Loucy (cell line): ENCODE results near the gene PTGDR.

Source experiments
- H2AFZ ChIP-seq: fragments of 200-600 bp; sonication (generic); 2 replicates; pipeline ENCODE4 v1.6.0; 2016; ENCODE audit warnings: antibody characterized with exemption, mild to moderate bottlenecking, low read length, moderate library complexity
- H3F3A ChIP-seq: fragments of 200-600 bp; 2 replicates; pipeline ENCODE4 v1.6.0; 2016; ENCODE audit warnings: antibody characterized with exemption, low read depth, mild to moderate bottlenecking
- H3K27me3 ChIP-seq: fragments of 200-600 bp; sonication (generic); 2 replicates; pipeline ENCODE4 v1.6.1; 2014; ENCODE audit warnings: low read length, mild to moderate bottlenecking; ENCODE audit not compliant: insufficient read depth, poor library complexity, severe bottlenecking
- H3K36me3 ChIP-seq: fragments of 200-600 bp; sonication (generic); 2 replicates; pipeline ENCODE4 v1.6.1; 2016; ENCODE audit warnings: low read length; ENCODE audit not compliant: insufficient read depth
- H3K4me1 ChIP-seq: fragments of 200-600 bp; sonication (generic); 2 replicates; pipeline ENCODE4 v1.5.1; 2014; ENCODE audit warnings: low read length, mild to moderate bottlenecking; ENCODE audit not compliant: insufficient read depth, poor library complexity, severe bottlenecking
- H3K4me2 ChIP-seq: fragments of 200-600 bp; sonication (generic); 2 replicates; pipeline ENCODE4 v1.6.0; 2014; ENCODE audit warnings: antibody characterized with exemption, low read length, low read depth, mild to moderate bottlenecking; ENCODE audit not compliant: poor library complexity, severe bottlenecking
- H3K4me3 ChIP-seq: fragments of 200-600 bp; sonication (generic); 2 replicates; pipeline ENCODE4 v1.5.1; 2014; ENCODE audit warnings: low read length, mild to moderate bottlenecking, mixed read lengths; ENCODE audit not compliant: poor library complexity, severe bottlenecking
- H3K79me2 ChIP-seq: fragments of 200-600 bp; sonication (generic); 2 replicates; pipeline ENCODE4 v1.6.1; 2014; ENCODE audit warnings: low read length; ENCODE audit not compliant: insufficient read depth
- H3K9ac ChIP-seq: fragments of 200-600 bp; sonication (generic); 2 replicates; pipeline ENCODE4 v1.6.0; 2014; ENCODE audit warnings: mild to moderate bottlenecking, low read depth, low read length, moderate library complexity; ENCODE audit not compliant: poor library complexity, severe bottlenecking
- H3K9me2 ChIP-seq: fragments of 200-600 bp; sonication (generic); replicated peaks from 2 replicates; pipeline ENCODE4 v1.6.1; 2016; ENCODE audit warnings: low read depth, low read length, mixed read lengths
- H3K9me3 ChIP-seq: fragments of 200-600 bp; sonication (generic); 2 replicates; pipeline ENCODE4 v1.6.1; 2014; ENCODE audit warnings: mild to moderate bottlenecking, antibody characterized with exemption, low read length, low read depth; ENCODE audit not compliant: insufficient read depth
- H4K20me1 ChIP-seq: fragments of 200-600 bp; sonication (generic); 2 replicates; pipeline ENCODE4 v1.6.0; 2014; ENCODE audit warnings: antibody characterized with exemption, low read length, mild to moderate bottlenecking; ENCODE audit not compliant: insufficient read depth, poor library complexity, severe bottlenecking
- EZH2phosphoT487 ChIP-seq: fragments of 200-600 bp; IDR thresholded peaks from 2 replicates; pipeline ENCODE4 v1.6.1; 2018; ENCODE audit warnings: antibody characterized with exemption, mild to moderate bottlenecking, moderate library complexity, borderline replicate concordance
- TF ChIP-seq, protein P1 (sequence below): fragments of 200-600 bp; sonication (generic); conservative IDR thresholded peaks from 2 replicates; pipeline ENCODE4 v1.5.1; 2014; ENCODE audit warnings: mild to moderate bottlenecking, antibody characterized with exemption, low read length

PTGDR gene

GRCh38 chr14:52268279-52269061 is 972 bp downstream of the PTGDR start:
- H3K79me2 ChIP-seq = peaks cover 22% of the 10 kb centered on the region; the same call in 1 of the 2 replicates
- no peaks in the 10 kb centered on the region for H4K20me1 ChIP-seq
- H3K4me2 ChIP-seq = peak overlapping the region; percentile 77
- no peaks in the 10 kb centered on the region for H3K9me3 ChIP-seq
- H3K27me3 ChIP-seq = no peaks in the 10 kb centered on the region
- peak overlapping the region; percentile 67 for H3K9ac ChIP-seq
- TF ChIP-seq, protein P1, sequence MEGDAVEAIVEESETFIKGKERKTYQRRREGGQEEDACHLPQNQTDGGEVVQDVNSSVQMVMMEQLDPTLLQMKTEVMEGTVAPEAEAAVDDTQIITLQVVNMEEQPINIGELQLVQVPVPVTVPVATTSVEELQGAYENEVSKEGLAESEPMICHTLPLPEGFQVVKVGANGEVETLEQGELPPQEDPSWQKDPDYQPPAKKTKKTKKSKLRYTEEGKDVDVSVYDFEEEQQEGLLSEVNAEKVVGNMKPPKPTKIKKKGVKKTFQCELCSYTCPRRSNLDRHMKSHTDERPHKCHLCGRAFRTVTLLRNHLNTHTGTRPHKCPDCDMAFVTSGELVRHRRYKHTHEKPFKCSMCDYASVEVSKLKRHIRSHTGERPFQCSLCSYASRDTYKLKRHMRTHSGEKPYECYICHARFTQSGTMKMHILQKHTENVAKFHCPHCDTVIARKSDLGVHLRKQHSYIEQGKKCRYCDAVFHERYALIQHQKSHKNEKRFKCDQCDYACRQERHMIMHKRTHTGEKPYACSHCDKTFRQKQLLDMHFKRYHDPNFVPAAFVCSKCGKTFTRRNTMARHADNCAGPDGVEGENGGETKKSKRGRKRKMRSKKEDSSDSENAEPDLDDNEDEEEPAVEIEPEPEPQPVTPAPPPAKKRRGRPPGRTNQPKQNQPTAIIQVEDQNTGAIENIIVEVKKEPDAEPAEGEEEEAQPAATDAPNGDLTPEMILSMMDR = no peak
- TF ChIP-seq EZH2phosphoT487 = no peak
- peaks cover 46% of the 10 kb centered on the region for H3K4me1 ChIP-seq
- peak overlapping the region; percentile 75 for H3K4me3 ChIP-seq
- H3K36me3 ChIP-seq = no peaks in the 10 kb centered on the region
- 0 out of 2 replicates have a peak, but pooled peaks cover 2% of the 10 kb centered on the region for H3F3A ChIP-seq
- no peaks in the 10 kb centered on the region for H3K9me2 ChIP-seq
- H2AFZ ChIP-seq = peak overlapping the region; percentile 77

DNA sequence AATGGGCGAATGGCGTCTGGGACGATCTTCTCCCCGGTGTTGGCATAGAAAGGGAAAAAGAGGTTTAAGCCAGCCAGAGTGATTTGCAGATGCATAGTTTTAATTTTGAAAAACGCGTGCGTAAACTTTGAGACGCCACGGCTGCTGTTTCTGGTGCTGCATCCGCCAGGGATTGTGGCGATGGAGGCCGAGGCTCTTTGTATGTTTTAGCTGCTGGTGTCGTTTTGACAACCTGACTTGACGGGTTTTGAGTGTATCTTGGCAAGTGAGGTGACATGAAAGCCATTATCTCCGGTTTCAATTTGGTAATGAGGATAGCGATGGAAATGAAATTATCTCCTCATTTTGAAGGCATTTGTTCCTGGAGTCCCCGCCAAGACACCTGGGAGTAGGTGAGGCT is 1.6 kb downstream of the PTGDR start:
- H3K79me2 ChIP-seq = peaks cover 22% of the 10 kb centered on the region; the same call in 1 of the 2 replicates
- H3K9me2 ChIP-seq = no peaks in the 10 kb centered on the region
- TF ChIP-seq, protein P1 = no peak
- no peak for TF ChIP-seq EZH2phosphoT487
- H3K9me3 ChIP-seq = no peaks in the 10 kb centered on the region
- H2AFZ ChIP-seq = peak overlapping the region; percentile 77; the same call in 1 of the 2 replicates
- H4K20me1 ChIP-seq = no peaks in the 10 kb centered on the region
- H3F3A ChIP-seq = 0 out of 2 replicates have a peak, but pooled peaks cover 2% of the 10 kb centered on the region
- H3K27me3 ChIP-seq = no peaks in the 10 kb centered on the region
- peaks cover 40% of the 10 kb centered on the region for H3K4me1 ChIP-seq
- H3K9ac ChIP-seq = peak overlapping the region; percentile 67
- H3K4me3 ChIP-seq = peak overlapping the region; percentile 75
- H3K36me3 ChIP-seq = no peaks in the 10 kb centered on the region
- H3K4me2 ChIP-seq = peak overlapping the region; percentile 77

- H3K9ac ChIP-seq = peak overlapping the region; percentile 67
- no peaks in the 10 kb centered on the region for H3K36me3 ChIP-seq
- 0 out of 2 replicates have a peak, but pooled peaks cover 1% of the 10 kb centered on the region for H3F3A ChIP-seq
- H4K20me1 ChIP-seq = no peaks in the 10 kb centered on the region
- peaks cover 22% of the 10 kb centered on the region; the same call in 1 of the 2 replicates for H3K79me2 ChIP-seq
- TF ChIP-seq EZH2phosphoT487 = no peak
- TF ChIP-seq, protein P1 = no peak
- peak overlapping the region; percentile 77 for H3K4me2 ChIP-seq
- H3K27me3 ChIP-seq = no peaks in the 10 kb centered on the region
- H3K4me1 ChIP-seq = peaks cover 34% of the 10 kb centered on the region
- H3K4me3 ChIP-seq = peak overlapping the region; percentile 75
- no peaks in the 10 kb centered on the region for H3K9me3 ChIP-seq
- no peak overlapping the region for H2AFZ ChIP-seq
- H3K9me2 ChIP-seq = no peaks in the 10 kb centered on the region
Measured at GRCh38 chr14:52269982-52270381, 2.5 kb downstream of the PTGDR start.
